Prostate gland (tissue), 2 donors: Measurements from ENCODE around the gene ZNF516.

Experiments
- POLR2A ChIP-seq: fragments of 450-650 bp; IDR thresholded peaks from one replicate; pipeline ENCODE4 v1.6.1; 2016; ENCODE audit warnings: antibody characterized with exemption, mild to moderate bottlenecking
- POLR2AphosphoS5 ChIP-seq: sonication (generic); formaldehyde crosslinking; IDR thresholded peaks from one replicate; pipeline ENCODE4 v1.6.1; 2017; ENCODE audit warnings: antibody characterized with exemption
- TF ChIP-seq, protein P1 (sequence below), 4 experiments: fragments of 200-600 bp in 2 of 4; fragments of 450-650 bp in 2 of 4; sonication (generic) in 2 of 4; IDR thresholded peaks; 1 replicate in 3 of 4; 2 replicates in 1 of 4; pipeline ENCODE4 v1.5.1; 2016 to 2019; ENCODE audit warnings: antibody characterized with exemption in 4 of 4, mild to moderate bottlenecking in 2 of 4, moderate library complexity in 2 of 4

DNA sequence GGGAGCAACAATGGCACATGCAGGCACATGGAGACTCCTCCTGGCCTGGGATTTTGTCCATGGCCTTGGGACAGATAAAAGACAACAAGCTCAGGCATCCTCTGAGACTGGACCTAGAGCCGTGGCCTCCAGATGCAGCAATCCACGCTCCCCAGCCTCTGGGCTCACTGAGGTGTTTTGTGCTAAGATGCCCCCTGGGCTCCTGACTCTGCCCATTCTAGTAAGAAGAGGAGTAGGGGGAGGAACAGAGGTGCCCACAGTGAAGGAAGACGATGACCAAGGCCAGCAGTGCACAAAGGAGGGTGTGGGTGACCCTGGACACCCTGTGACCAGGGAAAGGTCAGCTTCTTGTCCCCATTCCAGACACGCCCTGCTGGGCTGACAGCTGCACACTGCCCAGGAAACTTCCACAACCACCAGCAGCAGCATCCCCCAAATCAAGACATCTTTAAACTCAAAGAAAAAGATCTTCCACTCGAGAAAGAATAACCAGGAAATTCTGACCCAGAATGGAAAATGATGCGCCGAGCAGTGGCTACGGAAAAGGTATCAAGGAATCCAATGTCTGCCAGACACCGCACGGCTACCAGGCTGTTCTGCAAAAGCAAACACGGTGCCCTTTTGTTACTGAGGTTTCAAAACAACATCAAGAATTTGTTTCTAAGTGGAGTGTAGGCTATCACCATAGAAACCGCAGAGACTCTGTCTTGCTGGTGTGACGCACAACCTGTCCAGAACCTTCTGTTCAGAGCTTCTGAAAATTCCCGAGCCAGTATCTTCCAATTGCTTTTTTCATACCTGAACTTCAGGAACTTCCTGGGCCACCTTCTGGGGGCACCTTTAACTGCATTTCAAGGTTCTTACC lies 65.5 kb downstream of the ZNF516 start:
- TF ChIP-seq, protein P1, sequence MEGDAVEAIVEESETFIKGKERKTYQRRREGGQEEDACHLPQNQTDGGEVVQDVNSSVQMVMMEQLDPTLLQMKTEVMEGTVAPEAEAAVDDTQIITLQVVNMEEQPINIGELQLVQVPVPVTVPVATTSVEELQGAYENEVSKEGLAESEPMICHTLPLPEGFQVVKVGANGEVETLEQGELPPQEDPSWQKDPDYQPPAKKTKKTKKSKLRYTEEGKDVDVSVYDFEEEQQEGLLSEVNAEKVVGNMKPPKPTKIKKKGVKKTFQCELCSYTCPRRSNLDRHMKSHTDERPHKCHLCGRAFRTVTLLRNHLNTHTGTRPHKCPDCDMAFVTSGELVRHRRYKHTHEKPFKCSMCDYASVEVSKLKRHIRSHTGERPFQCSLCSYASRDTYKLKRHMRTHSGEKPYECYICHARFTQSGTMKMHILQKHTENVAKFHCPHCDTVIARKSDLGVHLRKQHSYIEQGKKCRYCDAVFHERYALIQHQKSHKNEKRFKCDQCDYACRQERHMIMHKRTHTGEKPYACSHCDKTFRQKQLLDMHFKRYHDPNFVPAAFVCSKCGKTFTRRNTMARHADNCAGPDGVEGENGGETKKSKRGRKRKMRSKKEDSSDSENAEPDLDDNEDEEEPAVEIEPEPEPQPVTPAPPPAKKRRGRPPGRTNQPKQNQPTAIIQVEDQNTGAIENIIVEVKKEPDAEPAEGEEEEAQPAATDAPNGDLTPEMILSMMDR (IDR thresholded peaks at IDR 0.05), result no peak
- no peak for TF ChIP-seq POLR2A
- no peak for TF ChIP-seq POLR2AphosphoS5
